ENCODE results near the gene CLDN18. TPM values are rescaled to one million over a fixed set of nuclear protein-coding genes. Genes with fewer than 3 reads are reported as not detected.

The CLDN18 gene
- total and polyA plus RNA-seq, 2 donors (not counting 3 experiments of a cell fraction or from before 2014, with no cell fraction given): not detected

GRCh38 chr3:138062037-138062436 is 52.1 kb downstream of the CLDN18 start:
- FAIRE-seq: no peak
- ChIA-PET POLR2A (no interaction called here), CTCF (interaction anchor here (2.8 kb wide), 1 partner anchor 9 kb away, joined by 16 read pairs; no protein-coding TSS in a partner anchor)
- dilution Hi-C loops (cut with MboI; ENCODE audit: extremely low pct_ligation_motif_present, low sequenced_read_pairs) (no loop called here), intact Hi-C loops (cut with micrococcal nuclease) (no loop called here)
- no peak for DNase-seq (ENCODE audit: low read depth, low spot score)
- no peak overlapping the region for H3K9ac ChIP-seq (replicated peaks; ENCODE audit: extremely low read depth, insufficient read depth, low read length)
- no peaks in the 10 kb centered on the region for H3K79me2 ChIP-seq (ENCODE audit: control insufficient read depth, insufficient read depth, low read length)
- H4K20me1 ChIP-seq (replicated peaks; ENCODE audit: control insufficient read depth, extremely low read depth, insufficient read depth, low read length): no peaks in the 10 kb centered on the region
- no peaks in the 10 kb centered on the region for H3K36me3 ChIP-seq (ENCODE audit: control insufficient read depth in 2 of 2, extremely low read depth in 1 of 2, insufficient read depth in 2 of 2, low read length in 2 of 2)
- no peaks in the 10 kb centered on the region for H3K4me1 ChIP-seq (ENCODE audit: control insufficient read depth, extremely low read depth, insufficient read depth, low read length)
- H3K9me1 ChIP-seq (replicated peaks; ENCODE audit: control insufficient read depth, extremely low read depth, insufficient read depth, low read length): no peaks in the 10 kb centered on the region
- no peaks in the 10 kb centered on the region for H3K9me3 ChIP-seq (replicated peaks; ENCODE audit: control insufficient read depth, insufficient read depth, low read length)
- no peak overlapping the region for H3K27ac ChIP-seq (ENCODE audit: insufficient read depth, low read depth, low read length)
- no peaks in the 10 kb centered on the region for H3K27me3 ChIP-seq (ENCODE audit: control insufficient read depth in 2 of 2, insufficient read depth in 2 of 2, low read length in 2 of 2)
- H2AFZ ChIP-seq (ENCODE audit: low read depth, low read length): no peak overlapping the region
- H3K4me3 ChIP-seq (replicated peaks in 1 of 3; ENCODE audit: insufficient read depth in 1 of 3, low read depth in 1 of 3, low read length in 3 of 3): no peak overlapping the region
- no TSS peak for BruUV-seq (replicated peaks)
- H3K4me2 ChIP-seq (ENCODE audit: insufficient read depth, low read length): no peak overlapping the region
- TF ChIP-seq POLR2A (IDR thresholded peaks at IDR 0.05; ENCODE audit: low read depth, low read length) (no peak), EZH2 (IDR thresholded peaks at IDR 0.05; ENCODE audit: borderline replicate concordance, low read depth, low read length, severe bottlenecking) (no peak), MYC (IDR thresholded peaks at IDR 0.05; ENCODE audit: low read depth, low read length) (no peak), GATA2 (IDR thresholded peaks at IDR 0.05; ENCODE audit: insufficient read depth, insufficient read length, low read depth, low read length) (no peak), FOS (IDR thresholded peaks at IDR 0.05; ENCODE audit: borderline replicate concordance, insufficient read depth, low read length) (no peak), JUN (IDR thresholded peaks at IDR 0.05; ENCODE audit: borderline replicate concordance, insufficient read depth, insufficient read length, low read depth) (no peak), CTCF (IDR thresholded peaks at IDR 0.05; ENCODE audit: extremely low read depth in 1 of 2, insufficient read depth in 1 of 2, low read depth in 1 of 2, low read length in 2 of 2) (no peak), MAX (IDR thresholded peaks at IDR 0.05; ENCODE audit: insufficient read depth, insufficient read length) (no peak), POLR2AphosphoS5 (IDR thresholded peaks at IDR 0.05; ENCODE audit: insufficient read depth, low read depth, low read length) (no peak)
